Heart left ventricle (tissue), 13 donors: ENCODE data around the gene ROR1.

Source experiments
- POLR2A ChIP-seq, 2 donors: fragments of 450-650 bp; IDR thresholded peaks; one replicate each; pipeline ENCODE4 v1.6.1; 2017; ENCODE audit warnings: antibody characterized with exemption in 2 of 2, mild to moderate bottlenecking in 2 of 2, moderate library complexity in 2 of 2
- TF ChIP-seq, protein P1 (sequence below), 12 donors: fragments of 200-600 bp; sonication (generic) in 4 of 12; IDR thresholded peaks; one replicate each; pipeline versions ENCODE4 v1.5.0 to v1.8.0; 2018 to 2022; ENCODE audit warnings: antibody characterized with exemption in 12 of 12, mild to moderate bottlenecking in 5 of 12
- donor health status: ischemic (EF 13 %, LVEDD 7.1; RV severe dilation, severe dysfunction).
- donor health status: DM: no; HTN: yes; CAD: no.
- donor health status: DM: no; HTN: no; CAD: no.
- donor health status: ischemic (EF 25% LVEDD 6.9; RV normal size, moderate dysfunction).
- donor health status: ischemic (EF 25% LVEDD 5.7; RV mildly dilated, moderate dysfunction).
- donor health status: ischemic (EF 35%, LVEDD 5.7; RV mildly dilated, moderate dysfunction).
- donor health status: nonischemic (EF 11% LVEDD 7.7; RV severe dilation, severe dysfunction).
- donor health status: DM: yes; HTN: yes; CAD: no.
- donor health status: PGD.
- donor health status: ischemic (EF 29% LVEDD 5.4; RV normal size, mild dysfunction).
- donor health status: nonischemic (EF 23%, LVEDD 6.1; RV moderate dilation, normal function).

DNA sequence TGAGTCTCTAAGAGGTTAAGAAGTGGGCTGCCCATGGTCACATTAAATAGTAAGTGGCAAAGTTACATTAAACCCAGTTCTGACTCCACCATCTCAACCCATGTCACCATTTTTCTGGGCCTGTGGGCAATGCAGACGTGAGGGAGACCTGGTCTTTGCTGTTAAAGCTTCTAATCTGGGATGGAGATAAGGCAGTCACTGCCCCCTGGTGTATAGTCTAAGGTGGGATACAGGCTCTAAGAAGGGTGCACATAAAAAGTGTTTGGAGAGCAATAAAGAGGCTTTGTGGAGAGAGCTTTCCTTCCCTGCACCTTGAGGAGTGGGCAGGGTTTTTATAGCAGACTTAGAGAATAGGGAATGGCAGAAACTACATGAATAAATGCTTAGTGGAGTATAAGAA is 141.3 kb downstream of the ROR1 start:
- TF ChIP-seq, protein P1, sequence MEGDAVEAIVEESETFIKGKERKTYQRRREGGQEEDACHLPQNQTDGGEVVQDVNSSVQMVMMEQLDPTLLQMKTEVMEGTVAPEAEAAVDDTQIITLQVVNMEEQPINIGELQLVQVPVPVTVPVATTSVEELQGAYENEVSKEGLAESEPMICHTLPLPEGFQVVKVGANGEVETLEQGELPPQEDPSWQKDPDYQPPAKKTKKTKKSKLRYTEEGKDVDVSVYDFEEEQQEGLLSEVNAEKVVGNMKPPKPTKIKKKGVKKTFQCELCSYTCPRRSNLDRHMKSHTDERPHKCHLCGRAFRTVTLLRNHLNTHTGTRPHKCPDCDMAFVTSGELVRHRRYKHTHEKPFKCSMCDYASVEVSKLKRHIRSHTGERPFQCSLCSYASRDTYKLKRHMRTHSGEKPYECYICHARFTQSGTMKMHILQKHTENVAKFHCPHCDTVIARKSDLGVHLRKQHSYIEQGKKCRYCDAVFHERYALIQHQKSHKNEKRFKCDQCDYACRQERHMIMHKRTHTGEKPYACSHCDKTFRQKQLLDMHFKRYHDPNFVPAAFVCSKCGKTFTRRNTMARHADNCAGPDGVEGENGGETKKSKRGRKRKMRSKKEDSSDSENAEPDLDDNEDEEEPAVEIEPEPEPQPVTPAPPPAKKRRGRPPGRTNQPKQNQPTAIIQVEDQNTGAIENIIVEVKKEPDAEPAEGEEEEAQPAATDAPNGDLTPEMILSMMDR (IDR thresholded peaks at IDR 0.05) = peak in 1 of 12 donors; percentile 6
- TF ChIP-seq POLR2A (IDR thresholded peaks at IDR 0.05) = no peak
